Activated CD4-positive, alpha-beta T cell treated with anti-CD3 and anti-CD28 coated beads for 24 hours (primary cell): ENCODE data around the gene CD82.

Experiments used
- DNase-seq, 2 donors: peaks; one replicate each; pipeline ENCODE4 v3.0.0-alpha.2; 2020; ENCODE audit warnings: low read depth in 2 of 2

The CD82 gene

GRCh38 chr11:44565211-44565952 lies at the start of gene CD82:
Gene CD82 (plus strand): TSS chr11:44565663. CDS start chr11:44594663, 29,000 bp downstream.
- peak; percentile 97 to 98 for DNase-seq

- no peak for DNase-seq
Observed at GRCh38 chr11:44516688-44517507, 48.6 kb upstream of the CD82 start.

GRCh38 chr11:44517541-44517940 lies 47.9 kb upstream of the CD82 start:
- no peak for DNase-seq

- no peak for DNase-seq
Observed at GRCh38 chr11:44518968-44519550, 46.4 kb upstream of the CD82 start.

GRCh38 chr11:44519989-44520737 lies 45.3 kb upstream of the CD82 start:
- no peak for DNase-seq

- DNase-seq, result no peak
Observed at GRCh38 chr11:44521148-44521547, 44.3 kb upstream of the CD82 start.

GRCh38 chr11:44522294-44522693 lies 43.2 kb upstream of the CD82 start:
- DNase-seq, result no peak

GRCh38 chr11:44524346-44524745 lies 41.1 kb upstream of the CD82 start:
- DNase-seq, result no peak

GRCh38 chr11:44524751-44525201 lies 40.7 kb upstream of the CD82 start:
- no peak for DNase-seq

- no peak for DNase-seq
Observed at GRCh38 chr11:44525473-44526252, 39.8 kb upstream of the CD82 start.

GRCh38 chr11:44526438-44526837 lies 39.0 kb upstream of the CD82 start:
- DNase-seq, result no peak

- no peak for DNase-seq
Observed at GRCh38 chr11:44527476-44527875, 38.0 kb upstream of the CD82 start.

- no peak for DNase-seq
Observed at GRCh38 chr11:44528103-44528502, 37.4 kb upstream of the CD82 start.

GRCh38 chr11:44528581-44528980 lies 36.9 kb upstream of the CD82 start:
- no peak for DNase-seq

- no peak for DNase-seq
Observed at GRCh38 chr11:44529895-44530412, 35.5 kb upstream of the CD82 start.

- peak in 1 of 2 donors; percentile 12 for DNase-seq
Observed at GRCh38 chr11:44530413-44531115, 34.9 kb upstream of the CD82 start.

- DNase-seq, result no peak
Observed at GRCh38 chr11:44531116-44531504, 34.4 kb upstream of the CD82 start.

GRCh38 chr11:44531636-44532035 lies 33.8 kb upstream of the CD82 start:
- no peak for DNase-seq

- DNase-seq, result no peak
Observed at GRCh38 chr11:44532809-44533208, 32.7 kb upstream of the CD82 start.
